Subcutaneous abdominal adipose tissue (tissue), 5 donors: ENCODE results near the gene GPATCH2L.

Experiments used
- H3K27ac ChIP-seq: one replicate; pipeline ENCODE4 v1.7.0; 2013; ENCODE audit warnings: low read depth, mild to moderate bottlenecking, inconsistent platforms, low read length, moderate library complexity
- H3K27me3 ChIP-seq, 5 donors: one replicate each; pipeline ENCODE4 v1.7.0; 2013; ENCODE audit warnings: low read length in 5 of 5, inconsistent platforms in 1 of 5; ENCODE audit not compliant: control insufficient read depth in 5 of 5, insufficient read depth in 4 of 5
- H3K36me3 ChIP-seq, 5 donors: one replicate each; pipeline ENCODE4 v1.7.0; 2013; ENCODE audit warnings: low read length in 5 of 5; ENCODE audit not compliant: control insufficient read depth in 5 of 5, insufficient read depth in 5 of 5
- H3K4me1 ChIP-seq, 5 donors: one replicate each; pipeline ENCODE4 v1.7.0; 2013; ENCODE audit warnings: low read length in 5 of 5, mild to moderate bottlenecking in 3 of 5, moderate library complexity in 1 of 5; ENCODE audit not compliant: control insufficient read depth in 5 of 5, insufficient read depth in 5 of 5
- H3K4me3 ChIP-seq, 5 donors: one replicate each; pipeline ENCODE4 v1.7.0; 2013; ENCODE audit warnings: low read length in 5 of 5, low read depth in 1 of 5
- H3K9ac ChIP-seq, 5 donors: one replicate each; pipeline ENCODE4 v1.7.0; 2013; ENCODE audit warnings: low read length in 5 of 5, mild to moderate bottlenecking in 4 of 5, moderate library complexity in 3 of 5
- H3K9me3 ChIP-seq, 5 donors: one replicate each; pipeline ENCODE4 v1.7.0; 2013; ENCODE audit warnings: low read length in 5 of 5; ENCODE audit not compliant: control insufficient read depth in 5 of 5
- donor health status: healthy.
- donor health status: healthy.
- donor health status: healthy.
- donor health status: healthy.
- donor health status: healthy.

The GPATCH2L gene

DNA sequence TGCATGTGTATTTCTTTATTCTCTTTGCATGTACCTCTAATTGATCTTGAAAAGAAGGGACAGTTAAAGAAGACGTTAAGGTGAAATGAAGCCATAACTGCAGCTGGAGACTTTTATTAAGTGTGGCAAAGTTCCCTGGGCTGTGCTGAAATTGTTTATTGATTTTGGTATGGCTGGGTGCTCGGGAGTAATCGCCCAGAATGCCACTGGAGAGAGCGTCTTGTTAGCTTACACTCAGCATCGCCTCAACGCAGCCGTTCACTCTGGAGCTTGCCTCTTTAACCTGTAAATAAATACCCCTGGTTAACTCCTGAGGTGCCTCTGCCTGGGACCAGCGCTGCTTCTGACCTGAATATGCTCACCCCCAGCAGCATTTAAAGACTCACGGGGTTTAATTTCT is 98.6 kb downstream of the GPATCH2L start:
- Histone ChIP-seq H3K9me3 (no peaks in the 10 kb centered on the region), H3K9ac (no peak overlapping the region), H3K4me1 (no peaks in the 10 kb centered on the region), H3K27me3 (no peaks in the 10 kb centered on the region), H3K27ac (no peak overlapping the region), H3K4me3 (no peak overlapping the region), H3K36me3 (no peaks in the 10 kb centered on the region)

DNA sequence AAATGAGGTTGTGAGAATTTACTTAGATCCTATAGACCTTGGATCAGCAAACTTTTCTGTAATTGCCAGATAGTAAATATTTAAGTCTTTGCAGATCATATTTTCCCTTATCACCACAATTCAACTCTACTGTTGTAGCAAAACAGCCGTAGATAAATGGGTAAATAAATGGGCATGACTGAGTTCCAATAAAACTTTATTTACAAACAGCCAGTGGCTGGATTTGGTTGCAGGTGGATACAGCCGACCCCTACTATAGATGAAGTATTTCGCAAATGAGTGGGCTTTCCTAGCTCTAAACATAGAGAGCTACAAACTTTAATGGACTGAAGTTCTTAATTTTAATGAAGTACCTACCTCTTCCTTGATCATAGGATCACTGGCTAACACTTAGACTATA is 100.7 kb downstream of the GPATCH2L start:
- Histone ChIP-seq H3K36me3 (no peaks in the 10 kb centered on the region), H3K4me1 (peaks cover 1 to 6% (median 4%) of the 10 kb centered on the region in 5 donors), H3K27me3 (no peaks in the 10 kb centered on the region), H3K27ac (no peak overlapping the region), H3K9ac (no peak overlapping the region), H3K4me3 (no peak overlapping the region), H3K9me3 (no peaks in the 10 kb centered on the region)

DNA sequence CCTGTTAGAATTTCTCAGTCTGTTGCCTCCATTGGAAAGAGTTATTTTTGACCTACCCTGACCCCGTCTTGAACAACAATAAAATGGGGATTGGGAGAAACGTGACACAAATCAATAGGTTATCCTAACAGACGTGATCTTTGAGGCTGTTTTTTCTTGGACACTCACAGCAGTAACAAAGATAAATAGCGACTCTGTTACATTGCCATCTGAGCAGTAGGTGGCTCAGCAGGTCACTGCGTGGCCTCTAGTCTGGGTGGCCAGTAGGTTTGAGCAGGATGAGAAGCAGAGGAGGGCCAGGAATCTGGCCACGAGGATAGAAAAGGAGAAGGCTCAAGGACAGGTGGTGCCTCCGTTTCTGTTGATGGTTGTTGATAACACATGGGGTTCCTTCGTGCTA is 101.4 kb downstream of the GPATCH2L start:
- Histone ChIP-seq H3K4me3 (no peak overlapping the region), H3K9me3 (no peaks in the 10 kb centered on the region), H3K36me3 (no peaks in the 10 kb centered on the region), H3K4me1 (peaks cover 4 to 8% (median 7%) of the 10 kb centered on the region in 5 donors), H3K27ac (no peak overlapping the region), H3K9ac (no peak overlapping the region), H3K27me3 (no peaks in the 10 kb centered on the region)

DNA sequence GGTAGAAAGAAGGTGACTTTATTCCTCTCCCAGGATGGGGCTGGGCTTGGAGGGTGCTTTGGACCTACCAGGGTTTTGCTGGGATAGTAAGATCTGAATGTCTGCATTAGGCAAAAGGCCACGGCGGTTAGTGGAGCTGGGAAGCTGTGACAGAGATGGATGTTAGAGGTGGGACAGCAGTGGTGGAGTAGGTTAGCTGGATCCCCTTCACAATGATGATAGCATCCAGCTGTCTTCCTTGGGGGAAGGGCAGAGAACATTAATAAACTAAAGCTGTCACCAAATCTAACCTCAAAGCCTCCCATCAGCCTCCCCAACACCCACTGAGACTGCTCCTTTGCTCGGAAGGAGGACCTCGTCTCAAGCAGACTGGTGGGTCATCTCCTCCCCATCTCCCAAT is 104.8 kb downstream of the GPATCH2L start:
- Histone ChIP-seq H3K4me3 (no peak overlapping the region), H3K9me3 (no peaks in the 10 kb centered on the region), H3K9ac (no peak overlapping the region), H3K27ac (no peak overlapping the region), H3K4me1 (peaks cover 4 to 8% (median 7%) of the 10 kb centered on the region in 5 donors), H3K36me3 (no peaks in the 10 kb centered on the region), H3K27me3 (no peaks in the 10 kb centered on the region)

DNA sequence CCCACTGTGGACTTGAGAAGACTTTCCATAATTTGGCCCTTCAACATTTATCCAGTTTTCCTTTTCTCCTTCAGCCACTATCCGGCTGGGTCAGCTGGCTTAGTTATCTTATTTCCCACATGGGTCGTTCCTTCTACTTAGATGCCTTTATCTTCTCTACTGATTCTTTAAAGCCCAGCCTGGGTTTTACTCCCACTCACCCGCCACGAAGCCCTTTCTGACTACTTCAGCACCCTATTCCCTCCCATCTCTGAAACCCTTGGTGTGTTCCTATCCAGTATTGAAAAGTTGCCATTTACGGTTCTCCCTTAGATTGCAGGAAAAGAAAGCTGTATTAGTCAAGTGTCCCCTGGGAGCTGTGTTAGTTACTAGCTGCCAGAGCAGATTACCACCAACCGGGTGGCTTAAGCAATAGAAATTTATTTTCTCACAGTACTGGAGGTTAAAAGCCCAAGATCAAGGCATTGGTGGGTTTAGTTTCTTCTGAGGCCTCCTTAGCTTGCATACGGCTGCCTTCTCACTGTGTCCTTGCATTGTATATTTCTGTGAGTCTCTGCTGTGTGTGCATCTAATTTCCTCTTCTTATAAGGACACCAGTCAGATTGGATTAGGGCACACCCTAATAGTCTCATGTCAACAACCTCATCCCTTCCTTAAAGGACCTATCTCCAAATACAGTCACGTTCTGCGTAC is 105.5 kb downstream of the GPATCH2L start:
- H3K9ac ChIP-seq: no peak overlapping the region
- H3K4me1 ChIP-seq: peaks cover 4 to 8% (median 7%) of the 10 kb centered on the region in 5 donors
- H3K4me3 ChIP-seq: no peak overlapping the region
- no peaks in the 10 kb centered on the region for H3K36me3 ChIP-seq
- H3K9me3 ChIP-seq: no peaks in the 10 kb centered on the region
- H3K27me3 ChIP-seq: no peaks in the 10 kb centered on the region
- H3K27ac ChIP-seq: no peak overlapping the region

DNA sequence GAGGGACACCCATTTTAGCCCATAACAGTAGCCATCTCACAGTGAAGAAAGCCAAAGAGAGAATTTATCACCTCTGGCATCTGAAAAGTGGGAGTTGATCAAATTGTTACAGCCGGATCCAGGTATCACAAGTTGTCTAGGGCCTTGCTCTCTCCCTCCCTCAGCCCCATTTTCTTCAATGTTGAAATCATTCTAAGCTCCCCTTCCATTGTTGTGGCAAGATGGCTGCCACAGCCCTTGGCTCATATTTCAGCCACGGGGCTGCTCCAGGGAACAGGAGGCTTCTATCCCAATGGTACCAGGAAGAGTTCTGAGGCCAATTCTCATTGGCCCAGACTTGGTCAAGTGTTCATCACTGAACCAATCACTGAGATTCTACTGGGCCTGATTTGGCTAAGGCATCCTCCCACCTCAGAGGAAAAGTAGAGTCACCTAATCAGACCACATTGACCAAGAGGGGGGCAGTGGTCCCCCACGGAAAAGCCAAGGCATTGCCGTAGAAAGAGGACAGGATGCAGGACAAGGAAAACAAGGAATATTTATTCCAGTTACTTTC is 106.2 kb downstream of the GPATCH2L start:
- Histone ChIP-seq H3K36me3 (no peaks in the 10 kb centered on the region), H3K4me1 (peaks cover 4 to 8% (median 7%) of the 10 kb centered on the region in 5 donors), H3K9ac (no peak overlapping the region), H3K4me3 (no peak overlapping the region), H3K9me3 (no peaks in the 10 kb centered on the region), H3K27me3 (no peaks in the 10 kb centered on the region), H3K27ac (no peak overlapping the region)

DNA sequence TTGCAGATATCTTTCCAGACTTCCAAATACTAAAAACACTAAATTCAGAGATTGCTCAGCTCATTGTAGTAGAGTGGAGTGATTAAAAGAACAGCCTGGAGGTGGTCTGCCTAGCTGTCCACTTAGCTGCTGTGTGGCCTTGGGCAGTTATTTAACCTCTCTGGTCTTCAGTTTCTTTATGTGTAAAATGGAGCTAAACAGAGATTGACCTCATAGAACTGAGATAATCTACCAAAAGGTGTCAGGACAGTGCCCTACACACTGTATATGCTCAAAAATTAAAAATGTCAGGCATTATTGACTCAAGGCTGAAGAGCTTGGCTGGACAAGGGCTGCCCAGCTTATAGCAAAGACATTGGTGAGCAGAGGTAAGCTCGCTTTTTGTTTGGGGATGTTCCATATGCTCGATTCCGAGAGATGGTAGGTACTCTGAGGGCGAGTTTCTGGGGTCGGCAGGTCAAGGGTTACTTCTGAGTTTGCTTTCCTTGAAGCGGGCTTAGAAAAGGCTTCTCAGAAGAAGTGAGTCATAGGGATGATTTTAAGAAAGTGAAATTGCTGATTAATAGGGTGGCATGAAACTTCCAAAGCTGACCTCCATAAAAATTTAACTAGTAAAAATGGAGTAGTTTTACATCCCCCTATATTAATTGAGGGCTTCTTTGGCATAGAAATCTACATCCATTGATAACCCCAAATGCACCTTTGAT is 107.5 kb downstream of the GPATCH2L start:
- Histone ChIP-seq H3K36me3 (no peaks in the 10 kb centered on the region), H3K9ac (no peak overlapping the region), H3K27me3 (no peaks in the 10 kb centered on the region), H3K9me3 (no peaks in the 10 kb centered on the region), H3K27ac (no peak overlapping the region), H3K4me3 (no peak overlapping the region), H3K4me1 (peaks cover 4 to 8% (median 7%) of the 10 kb centered on the region in 5 donors)

DNA sequence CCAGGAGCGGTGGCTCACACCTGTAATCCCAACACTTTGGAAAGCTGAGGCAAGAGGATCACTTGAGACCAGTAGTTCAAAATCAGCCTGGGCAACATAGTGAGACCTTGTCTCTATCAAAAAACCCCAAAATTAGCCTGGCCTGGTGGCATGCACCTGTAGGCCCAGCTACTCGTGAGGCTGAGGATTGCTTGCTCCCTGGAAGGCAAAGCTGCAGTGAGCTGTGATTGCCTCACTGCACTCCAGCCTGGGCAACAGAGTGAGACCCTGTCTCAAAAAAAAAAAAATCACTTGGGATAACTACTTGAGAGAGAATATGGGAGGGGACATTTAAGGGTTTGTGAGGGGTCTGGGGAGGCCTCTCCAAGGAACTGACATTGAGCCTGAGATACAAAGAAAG is 109.0 kb downstream of the GPATCH2L start:
- Histone ChIP-seq H3K36me3 (no peaks in the 10 kb centered on the region), H3K27ac (no peak overlapping the region), H3K9me3 (no peaks in the 10 kb centered on the region), H3K4me3 (no peak overlapping the region), H3K9ac (no peak overlapping the region), H3K27me3 (no peaks in the 10 kb centered on the region), H3K4me1 (peaks cover 4 to 8% (median 7%) of the 10 kb centered on the region in 5 donors)

DNA sequence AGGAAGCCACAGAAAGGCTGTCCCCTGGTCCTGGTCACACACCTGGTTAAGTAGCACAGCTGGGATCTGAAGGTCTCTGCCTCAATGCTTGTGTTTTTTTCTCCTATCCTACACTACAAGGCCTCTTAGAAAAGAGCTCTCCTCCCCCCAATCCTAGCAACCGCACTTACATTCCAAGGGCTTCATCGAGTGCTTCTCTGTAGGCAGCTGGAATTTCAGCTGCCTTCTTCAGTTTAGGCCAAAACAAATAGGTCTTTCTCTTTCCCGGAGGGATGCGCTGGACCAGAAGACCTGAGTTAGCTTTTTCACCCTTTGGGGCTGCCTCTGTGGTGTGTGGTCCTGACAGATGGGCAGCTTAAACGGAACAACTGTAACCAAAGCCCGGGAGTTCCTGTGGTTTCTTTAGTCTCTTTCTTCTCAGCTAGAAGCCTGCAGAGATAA is 109.7 kb downstream of the GPATCH2L start:
- H3K9ac ChIP-seq: no peak overlapping the region
- H3K36me3 ChIP-seq: no peaks in the 10 kb centered on the region
- peaks cover 4 to 8% (median 7%) of the 10 kb centered on the region in 5 donors for H3K4me1 ChIP-seq

DNA sequence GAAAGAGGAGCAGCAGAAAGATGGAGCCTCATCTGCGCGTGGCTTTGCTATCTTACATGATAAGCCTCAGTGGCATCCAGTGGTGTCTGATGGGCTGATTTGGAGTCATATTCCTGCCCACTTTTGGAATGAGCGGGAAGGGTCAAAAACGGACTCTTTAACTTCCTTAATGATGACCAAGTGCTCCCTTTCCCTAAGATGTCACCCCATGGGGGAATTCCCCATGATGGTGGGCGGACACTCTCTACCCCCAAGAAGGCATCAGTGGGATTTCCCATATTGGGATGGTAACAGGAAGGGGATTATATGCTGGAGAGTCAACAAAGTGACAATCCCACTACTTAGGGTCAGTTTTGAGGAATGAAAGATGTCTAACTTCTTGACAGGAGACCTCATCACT is 110.9 kb downstream of the GPATCH2L start:
- Histone ChIP-seq H3K4me3 (no peak overlapping the region), H3K27me3 (no peaks in the 10 kb centered on the region), H3K9me3 (no peaks in the 10 kb centered on the region), H3K9ac (no peak overlapping the region), H3K4me1 (peaks cover 0 to 6% (median 5%) of the 10 kb centered on the region in 5 donors), H3K36me3 (no peaks in the 10 kb centered on the region), H3K27ac (no peak overlapping the region)

More for the DNA sequence above, 109.7 kb downstream of the GPATCH2L start:
- no peaks in the 10 kb centered on the region for H3K27me3 ChIP-seq
- H3K9me3 ChIP-seq: no peaks in the 10 kb centered on the region
- no peak overlapping the region for H3K27ac ChIP-seq
- no peak overlapping the region for H3K4me3 ChIP-seq
